Stomach smooth muscle (tissue), 2 donors: ENCODE measurements around the gene SEMA5A.

Experiments
- H3K27ac ChIP-seq: one replicate; pipeline ENCODE4 v1.7.0; 2013; ENCODE audit warnings: mild to moderate bottlenecking, low read length, inconsistent platforms
- H3K27me3 ChIP-seq, 2 donors: one replicate each; pipeline ENCODE4 v1.7.0; 2013; ENCODE audit warnings: low read length in 2 of 2; ENCODE audit not compliant: insufficient read depth in 2 of 2, control insufficient read depth in 1 of 2
- H3K36me3 ChIP-seq, 2 donors: one replicate each; pipeline ENCODE4 v1.7.0; 2013; ENCODE audit warnings: low read length in 2 of 2; ENCODE audit not compliant: control insufficient read depth in 2 of 2, insufficient read depth in 2 of 2
- H3K4me1 ChIP-seq: one replicate; pipeline ENCODE4 v1.7.0; 2013; ENCODE audit warnings: low read length; ENCODE audit not compliant: control insufficient read depth, insufficient read depth
- H3K4me3 ChIP-seq, 2 donors: one replicate each; pipeline ENCODE4 v1.7.0; 2013; ENCODE audit warnings: low read length in 2 of 2
- H3K9ac ChIP-seq, 2 donors: one replicate each; pipeline ENCODE4 v1.7.0; 2013; ENCODE audit warnings: low read length in 2 of 2, mild to moderate bottlenecking in 1 of 2
- H3K9me3 ChIP-seq, 2 donors: one replicate each; pipeline ENCODE4 v1.7.0; 2013; ENCODE audit warnings: low read length in 2 of 2; ENCODE audit not compliant: control insufficient read depth in 2 of 2
- donor health status: healthy.
- donor health status: Pancreatic carcinoma.

SEMA5A gene

DNA sequence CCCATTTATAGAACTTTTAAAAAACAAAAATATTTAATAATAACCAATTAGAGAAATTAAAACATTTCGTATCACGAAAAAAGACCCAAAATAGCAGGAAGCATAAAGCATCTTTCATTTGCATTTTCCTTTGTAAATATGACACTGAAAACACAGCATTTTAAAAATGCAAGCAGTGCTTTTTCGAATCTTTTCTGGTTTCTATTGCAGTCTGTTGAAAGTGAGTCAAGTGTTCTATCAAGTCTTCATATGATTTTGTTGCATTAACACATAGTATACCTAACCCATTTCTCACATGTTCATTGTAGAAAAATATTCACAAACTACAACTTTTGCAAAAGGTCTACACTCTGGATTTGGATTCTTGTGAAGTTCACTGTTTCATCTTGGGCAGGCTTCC, 198.8 kb downstream of the SEMA5A start:
- no peaks in the 10 kb centered on the region for H3K4me1 ChIP-seq
- H3K27ac ChIP-seq, result no peak overlapping the region
- no peaks in the 10 kb centered on the region for H3K9me3 ChIP-seq
- no peak overlapping the region for H3K4me3 ChIP-seq
- no peak overlapping the region for H3K9ac ChIP-seq
- H3K27me3 ChIP-seq, result no peaks in the 10 kb centered on the region
- no peaks in the 10 kb centered on the region for H3K36me3 ChIP-seq

GRCh38 chr5:9344751-9345240, 201.1 kb downstream of the SEMA5A start:
- Histone ChIP-seq H3K4me1 (no peaks in the 10 kb centered on the region), H3K9me3 (no peaks in the 10 kb centered on the region), H3K27ac (no peak overlapping the region), H3K36me3 (no peaks in the 10 kb centered on the region), H3K9ac (no peak overlapping the region), H3K4me3 (no peak overlapping the region), H3K27me3 (no peaks in the 10 kb centered on the region)

- Histone ChIP-seq H3K9ac (no peak overlapping the region), H3K36me3 (no peaks in the 10 kb centered on the region), H3K9me3 (no peaks in the 10 kb centered on the region), H3K27me3 (no peaks in the 10 kb centered on the region), H3K27ac (no peak overlapping the region), H3K4me1 (no peaks in the 10 kb centered on the region), H3K4me3 (no peak overlapping the region)
These were observed 202.6 kb downstream of the SEMA5A start for GRCh38 chr5:9343146-9343850.

- Histone ChIP-seq H3K27ac (no peak overlapping the region), H3K4me1 (no peaks in the 10 kb centered on the region), H3K36me3 (no peaks in the 10 kb centered on the region), H3K9ac (no peak overlapping the region), H3K4me3 (no peak overlapping the region), H3K27me3 (no peaks in the 10 kb centered on the region), H3K9me3 (no peaks in the 10 kb centered on the region)
These were observed 203.6 kb downstream of the SEMA5A start for GRCh38 chr5:9342161-9342787.

DNA sequence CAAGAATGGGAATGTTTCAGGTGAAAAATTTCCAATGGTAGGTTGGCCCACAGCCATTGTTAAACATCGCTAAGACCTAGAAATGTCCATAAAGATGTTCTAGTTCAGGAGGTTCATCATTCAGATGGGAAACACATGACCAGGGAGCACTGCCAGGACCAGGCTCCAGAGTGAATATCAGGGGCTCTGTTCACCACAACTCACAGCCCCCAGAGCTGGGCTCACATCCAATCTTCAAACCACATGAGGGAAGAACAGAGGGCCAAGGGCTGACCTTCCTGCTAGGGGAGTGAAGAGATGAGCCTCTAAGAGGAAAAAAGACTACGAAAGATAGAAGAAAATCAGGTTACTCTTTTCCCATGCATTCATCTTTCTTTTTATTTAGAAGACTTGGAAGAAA, 205.8 kb downstream of the SEMA5A start:
- H3K9me3 ChIP-seq, result no peaks in the 10 kb centered on the region
- no peak overlapping the region for H3K27ac ChIP-seq
- no peak overlapping the region for H3K4me3 ChIP-seq
- no peaks in the 10 kb centered on the region for H3K36me3 ChIP-seq
- H3K4me1 ChIP-seq, result no peaks in the 10 kb centered on the region
- no peak overlapping the region for H3K9ac ChIP-seq
- no peaks in the 10 kb centered on the region for H3K27me3 ChIP-seq

- H3K27ac ChIP-seq, result no peak overlapping the region
- no peaks in the 10 kb centered on the region for H3K36me3 ChIP-seq
- no peaks in the 10 kb centered on the region for H3K4me1 ChIP-seq
- no peaks in the 10 kb centered on the region for H3K27me3 ChIP-seq
- no peak overlapping the region for H3K4me3 ChIP-seq
- no peaks in the 10 kb centered on the region for H3K9me3 ChIP-seq
- H3K9ac ChIP-seq, result no peak overlapping the region
These were observed 206.6 kb downstream of the SEMA5A start for GRCh38 chr5:9339206-9339818.

DNA sequence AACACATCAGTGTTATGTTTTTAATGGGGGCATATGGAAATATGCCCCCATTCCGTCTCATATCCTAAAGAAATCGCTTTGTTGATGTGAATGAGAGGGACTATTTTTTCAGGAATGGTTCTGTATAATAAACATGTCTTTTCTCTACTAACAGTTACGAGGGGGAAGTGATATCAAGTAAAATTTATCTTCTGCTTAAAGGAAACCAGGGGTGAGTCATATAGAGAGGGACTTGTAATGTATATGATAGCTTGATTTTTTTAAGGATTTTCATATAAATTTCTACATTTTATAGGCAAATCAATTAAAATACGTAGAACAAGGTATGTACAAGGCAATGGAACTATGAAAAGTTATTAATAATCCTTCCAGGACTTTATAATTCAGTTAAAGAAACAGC, 207.1 kb downstream of the SEMA5A start:
- H3K27ac ChIP-seq, result no peak overlapping the region
- no peaks in the 10 kb centered on the region for H3K9me3 ChIP-seq
- no peaks in the 10 kb centered on the region for H3K27me3 ChIP-seq
- no peaks in the 10 kb centered on the region for H3K4me1 ChIP-seq
- H3K9ac ChIP-seq, result no peak overlapping the region
- no peaks in the 10 kb centered on the region for H3K36me3 ChIP-seq
- no peak overlapping the region for H3K4me3 ChIP-seq

DNA sequence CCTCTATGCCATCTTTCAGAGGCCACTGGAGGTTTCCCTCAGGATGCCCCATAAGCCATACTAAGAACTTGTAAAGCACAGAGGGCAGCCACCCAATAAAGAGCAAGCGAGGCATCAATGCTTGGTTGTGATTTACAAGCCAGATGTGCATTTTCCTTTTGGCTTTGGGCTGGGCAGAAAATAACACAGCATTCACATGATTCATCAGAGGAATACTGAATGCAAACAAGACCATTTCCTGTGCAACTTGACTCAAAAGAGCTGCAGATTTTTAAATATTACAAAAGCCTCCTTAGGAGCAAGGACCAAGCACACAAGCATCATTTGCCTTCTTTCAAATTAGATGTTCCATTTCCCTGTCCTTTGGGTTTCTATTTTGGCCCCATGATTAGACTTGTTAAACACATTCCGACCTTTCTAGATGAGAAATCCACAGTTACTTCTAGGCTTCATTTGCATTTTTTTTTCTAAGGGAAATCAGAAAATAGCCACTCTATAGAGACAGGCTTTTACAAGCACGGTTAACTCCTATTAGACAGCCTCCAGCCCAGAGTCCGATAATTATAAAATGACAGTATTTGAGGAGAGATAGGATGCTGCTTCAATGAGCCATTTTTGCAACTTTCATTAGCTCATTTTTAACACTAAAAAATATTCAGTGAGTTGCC, 207.8 kb downstream of the SEMA5A start:
- Histone ChIP-seq H3K4me3 (no peak overlapping the region), H3K9ac (no peak overlapping the region)

DNA sequence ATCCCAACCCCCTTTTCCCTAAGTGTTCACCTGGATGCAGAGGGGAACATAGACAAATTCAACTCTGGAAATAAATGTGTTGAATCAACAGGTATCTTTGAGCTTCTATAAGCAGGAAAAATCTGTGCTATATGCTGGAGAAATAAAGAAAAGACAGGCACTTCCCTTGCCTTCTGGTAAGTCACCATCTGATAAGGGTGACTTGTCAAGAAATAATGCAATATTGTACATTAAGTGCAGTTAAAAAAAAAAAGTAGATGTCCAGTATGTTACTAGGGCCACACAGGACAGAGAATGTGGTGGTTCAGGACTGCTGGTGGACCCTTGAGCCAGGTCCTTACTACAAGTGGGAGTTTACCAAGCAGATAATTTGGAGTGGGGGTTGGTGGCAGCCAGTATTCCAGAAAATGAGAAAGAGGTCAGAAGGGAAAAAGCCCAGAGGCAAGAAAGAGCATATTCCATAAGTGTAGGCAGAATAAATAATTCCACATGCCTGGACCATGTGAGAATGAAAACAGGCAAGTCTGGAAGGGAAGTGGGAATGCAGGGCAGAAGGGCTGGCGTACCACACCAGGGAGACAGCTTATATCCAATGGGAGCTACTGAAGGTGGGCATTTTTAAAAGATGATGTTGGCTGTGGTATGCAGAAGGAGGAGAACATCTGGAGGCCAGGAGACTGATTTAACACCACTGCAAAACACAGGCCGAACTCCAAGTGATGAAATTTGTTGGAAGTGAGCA, 209.9 kb downstream of the SEMA5A start:
- H3K9ac ChIP-seq, result no peak overlapping the region
- no peaks in the 10 kb centered on the region for H3K27me3 ChIP-seq
- no peaks in the 10 kb centered on the region for H3K4me1 ChIP-seq
- no peaks in the 10 kb centered on the region for H3K36me3 ChIP-seq
- H3K27ac ChIP-seq, result no peak overlapping the region
- H3K9me3 ChIP-seq, result no peaks in the 10 kb centered on the region
- H3K4me3 ChIP-seq, result no peak overlapping the region

More for the DNA sequence above, 207.8 kb downstream of the SEMA5A start:
- Histone ChIP-seq H3K27ac (no peak overlapping the region), H3K36me3 (no peaks in the 10 kb centered on the region), H3K9me3 (no peaks in the 10 kb centered on the region), H3K4me1 (no peaks in the 10 kb centered on the region), H3K27me3 (no peaks in the 10 kb centered on the region)

DNA sequence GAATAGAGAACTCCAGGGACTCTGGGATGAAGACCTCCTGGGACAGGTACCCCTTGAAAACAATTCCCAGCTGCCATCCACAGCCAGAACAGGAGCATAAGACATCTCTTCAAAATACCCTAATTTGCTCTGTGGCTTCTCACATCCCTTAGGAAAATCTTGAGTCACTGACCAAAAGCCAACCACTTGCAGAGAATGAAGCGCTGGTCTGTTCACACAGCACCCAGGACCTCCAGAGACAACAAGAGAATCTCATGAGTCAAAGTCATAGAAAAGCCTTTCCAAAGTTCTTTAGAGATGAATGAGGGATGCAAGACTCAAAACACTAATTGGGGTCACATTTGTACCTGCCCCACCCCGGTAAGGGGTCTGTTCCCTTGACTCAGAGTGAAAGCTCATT, 210.6 kb downstream of the SEMA5A start:
- no peak overlapping the region for H3K9ac ChIP-seq
- H3K36me3 ChIP-seq, result no peaks in the 10 kb centered on the region
- H3K4me1 ChIP-seq, result no peaks in the 10 kb centered on the region
- no peak overlapping the region for H3K4me3 ChIP-seq
- H3K27me3 ChIP-seq, result no peaks in the 10 kb centered on the region
- H3K27ac ChIP-seq, result no peak overlapping the region
- no peaks in the 10 kb centered on the region for H3K9me3 ChIP-seq
